Astrocyte (in vitro differentiated cells and primary cell): Measurements from ENCODE around the gene CLNS1A. TPM values are rescaled to one million over a fixed set of nuclear protein-coding genes. Genes with fewer than 3 reads are reported as not detected.
"Not testable (repeated sequence)": the region's sequence is repeated elsewhere in the genome, so short reads cannot be mapped to it uniquely, and the experiment has no call there.

ENCODE experiments used
- DNase-seq: peaks from one replicate; pipeline ENCODE4 v3.0.0-alpha.2; 2010; ENCODE audit warnings: low read depth
- FAIRE-seq: peaks from 2 replicates; lab custom pipeline; 2011; peaks lifted over from hg19 to GRCh38; lab: Jason Lieb, UNC
- H2AFZ ChIP-seq: 2 replicates; pipeline ENCODE4 v1.6.0; 2012; ENCODE audit warnings: low read depth, low read length, inconsistent platforms
- H3K27ac ChIP-seq: 2 replicates; pipeline ENCODE4 v1.5.1; 2011; ENCODE audit warnings: low read depth, low read length, inconsistent platforms
- H3K27me3 ChIP-seq: 2 replicates; pipeline ENCODE4 v1.6.0; 2011; ENCODE audit warnings: low read length, inconsistent platforms; ENCODE audit not compliant: insufficient read depth
- H3K36me3 ChIP-seq: 2 replicates; pipeline ENCODE4 v1.5.1; 2011; ENCODE audit warnings: low read length, inconsistent platforms; ENCODE audit not compliant: insufficient read depth
- H3K4me1 ChIP-seq: 2 replicates; pipeline ENCODE4 v1.5.1; 2011; ENCODE audit warnings: low read length, inconsistent platforms; ENCODE audit not compliant: insufficient read depth
- H3K4me2 ChIP-seq: 2 replicates; pipeline ENCODE4 v1.6.0; 2012; ENCODE audit warnings: low read length, inconsistent platforms
- H3K4me3 ChIP-seq: 2 replicates; pipeline ENCODE4 v1.5.1; 2011; ENCODE audit warnings: low read depth, mild to moderate bottlenecking, low read length, inconsistent platforms; ENCODE audit not compliant: insufficient read depth
- H3K79me2 ChIP-seq: 2 replicates; pipeline ENCODE4 v1.6.0; 2012; ENCODE audit warnings: mild to moderate bottlenecking, low read length, inconsistent platforms; ENCODE audit not compliant: insufficient read depth
- H3K9ac ChIP-seq: 2 replicates; pipeline ENCODE4 v1.6.0; 2012; ENCODE audit warnings: mild to moderate bottlenecking, low read length, inconsistent platforms
- H3K9me3 ChIP-seq: 2 replicates; pipeline ENCODE4 v1.5.1; 2012; ENCODE audit warnings: low read depth, mild to moderate bottlenecking, low read length, inconsistent platforms; ENCODE audit not compliant: insufficient read depth
- H4K20me1 ChIP-seq: 2 replicates; pipeline ENCODE4 v1.6.0; 2012; ENCODE audit warnings: low read length, inconsistent platforms; ENCODE audit not compliant: insufficient read depth
- H3K27ac Mint-ChIP-seq: one replicate; pipeline ENCODE4 v1.8.0; 2021; ENCODE audit warnings: mild to moderate bottlenecking, mixed read lengths; ENCODE audit not compliant: unreplicated experiment
- H3K27me3 Mint-ChIP-seq: one replicate; pipeline ENCODE4 v1.8.0; 2021; ENCODE audit warnings: low read depth, mixed read lengths; ENCODE audit not compliant: unreplicated experiment
- H3K36me3 Mint-ChIP-seq: one replicate; pipeline ENCODE4 v1.8.0; 2021; ENCODE audit warnings: low read depth, mixed read lengths; ENCODE audit not compliant: unreplicated experiment
- H3K4me1 Mint-ChIP-seq: one replicate; pipeline ENCODE4 v1.8.0; 2021; ENCODE audit warnings: low read depth, mixed read lengths; ENCODE audit not compliant: unreplicated experiment
- H3K4me3 Mint-ChIP-seq: one replicate; pipeline ENCODE4 v1.8.0; 2021; ENCODE audit warnings: mild to moderate bottlenecking, moderate library complexity, mixed read lengths; ENCODE audit not compliant: unreplicated experiment
- H3K9me3 Mint-ChIP-seq: one replicate; pipeline ENCODE4 v1.8.0; 2021; ENCODE audit warnings: mild to moderate bottlenecking, mixed read lengths; ENCODE audit not compliant: unreplicated experiment
- EZH2 ChIP-seq: IDR thresholded peaks from 2 replicates; pipeline ENCODE4 v1.6.1; 2012; ENCODE audit warnings: mild to moderate bottlenecking, low read length, inconsistent platforms; ENCODE audit not compliant: insufficient read depth
- total RNA-seq: library from RNA; stranded (reverse); gene quantifications from 2 replicates; pipeline ENCODE4 v1.2.1, GENCODE V29; 2021
- TF ChIP-seq, protein P1 (sequence below): IDR thresholded peaks from 2 replicates; pipeline ENCODE4 v1.5.1; 2011; ENCODE audit warnings: low read depth, mild to moderate bottlenecking, inconsistent platforms, low read length, moderate library complexity; ENCODE audit not compliant: insufficient read depth

Gene CLNS1A
- total RNA-seq, 1 donor from 2014 or later = 104 TPM

DNA sequence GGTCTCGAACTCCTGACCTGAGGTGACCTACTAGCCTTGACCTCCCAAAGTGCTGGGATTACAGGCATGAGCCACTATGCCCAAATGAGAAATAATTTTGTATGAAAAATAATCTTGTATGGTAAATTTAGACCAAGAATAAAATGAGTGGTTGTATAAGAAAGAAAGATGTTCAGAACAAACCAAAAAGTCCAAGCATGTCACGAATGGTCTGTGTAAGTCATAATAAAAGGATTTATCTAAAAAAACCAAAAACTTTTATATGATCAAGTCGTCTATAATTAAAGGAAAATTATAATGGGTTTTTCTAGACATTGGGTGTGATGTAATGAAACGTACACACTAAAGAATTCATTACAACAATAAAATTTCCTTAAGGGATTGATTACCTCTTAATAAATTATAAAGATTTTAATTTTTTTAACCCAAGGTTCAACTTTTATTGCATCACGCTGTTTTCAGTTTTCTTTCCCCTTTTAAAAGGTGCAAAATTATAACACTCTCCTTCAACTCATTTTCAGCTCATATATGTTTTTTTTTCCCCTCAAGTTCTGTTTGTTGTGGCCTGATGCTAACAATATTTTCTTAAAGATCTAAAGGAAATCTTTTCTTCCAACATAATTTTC lies 56.8 kb downstream of the CLNS1A start:
- Histone ChIP-seq H3K79me2 (no peaks in the 10 kb centered on the region), H3K4me3 (no peak overlapping the region), H3K27me3 (no peaks in the 10 kb centered on the region), H3K27ac (no peak overlapping the region), H3K9me3 (no peaks in the 10 kb centered on the region), H3K36me3 (no peaks in the 10 kb centered on the region), H3K4me1 (no peaks in the 10 kb centered on the region), H3K4me2 (no peak overlapping the region), H4K20me1 (no peaks in the 10 kb centered on the region), H3K9ac (no peak overlapping the region), H2AFZ (no peak overlapping the region)
- Mint-ChIP-seq H3K36me3 (peaks cover 2% of the 10 kb centered on the region), H3K9me3 (peaks cover 12% of the 10 kb centered on the region), H3K4me1 (no peaks in the 10 kb centered on the region), H3K27me3 (no peaks in the 10 kb centered on the region), H3K4me3 (no peak overlapping the region), H3K27ac (no peak overlapping the region)
- DNase-seq = no peak
- no peak for FAIRE-seq
- TF ChIP-seq, protein P1, sequence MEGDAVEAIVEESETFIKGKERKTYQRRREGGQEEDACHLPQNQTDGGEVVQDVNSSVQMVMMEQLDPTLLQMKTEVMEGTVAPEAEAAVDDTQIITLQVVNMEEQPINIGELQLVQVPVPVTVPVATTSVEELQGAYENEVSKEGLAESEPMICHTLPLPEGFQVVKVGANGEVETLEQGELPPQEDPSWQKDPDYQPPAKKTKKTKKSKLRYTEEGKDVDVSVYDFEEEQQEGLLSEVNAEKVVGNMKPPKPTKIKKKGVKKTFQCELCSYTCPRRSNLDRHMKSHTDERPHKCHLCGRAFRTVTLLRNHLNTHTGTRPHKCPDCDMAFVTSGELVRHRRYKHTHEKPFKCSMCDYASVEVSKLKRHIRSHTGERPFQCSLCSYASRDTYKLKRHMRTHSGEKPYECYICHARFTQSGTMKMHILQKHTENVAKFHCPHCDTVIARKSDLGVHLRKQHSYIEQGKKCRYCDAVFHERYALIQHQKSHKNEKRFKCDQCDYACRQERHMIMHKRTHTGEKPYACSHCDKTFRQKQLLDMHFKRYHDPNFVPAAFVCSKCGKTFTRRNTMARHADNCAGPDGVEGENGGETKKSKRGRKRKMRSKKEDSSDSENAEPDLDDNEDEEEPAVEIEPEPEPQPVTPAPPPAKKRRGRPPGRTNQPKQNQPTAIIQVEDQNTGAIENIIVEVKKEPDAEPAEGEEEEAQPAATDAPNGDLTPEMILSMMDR = no peak
- no peak for TF ChIP-seq EZH2

- H3K4me2 ChIP-seq, H3K9me3 ChIP-seq, H3K4me1 ChIP-seq, H3K27me3 Mint-ChIP-seq, H4K20me1 ChIP-seq, H3K27me3 ChIP-seq, H3K79me2 ChIP-seq, H3K4me3 ChIP-seq, H3K9ac ChIP-seq, H3K9me3 Mint-ChIP-seq, H3K36me3 ChIP-seq, H3K4me1 Mint-ChIP-seq, H3K36me3 Mint-ChIP-seq, H3K27ac ChIP-seq, H3K27ac Mint-ChIP-seq, H3K4me3 Mint-ChIP-seq, H2AFZ ChIP-seq, FAIRE-seq: not testable (repeated sequence)
- peak; percentile 35 for DNase-seq
Measured at GRCh38 chr11:77575428-77575827, 62.2 kb downstream of the CLNS1A start.

GRCh38 chr11:77570896-77571295 lies 66.7 kb downstream of the CLNS1A start:
- H3K36me3 Mint-ChIP-seq, H3K27me3 ChIP-seq, H3K9me3 Mint-ChIP-seq, H3K36me3 ChIP-seq, H4K20me1 ChIP-seq, H2AFZ ChIP-seq, H3K27ac ChIP-seq, H3K27ac Mint-ChIP-seq, H3K4me3 ChIP-seq, H3K79me2 ChIP-seq, H3K9me3 ChIP-seq, H3K27me3 Mint-ChIP-seq, H3K4me3 Mint-ChIP-seq, H3K9ac ChIP-seq, H3K4me2 ChIP-seq, H3K4me1 ChIP-seq: not testable (repeated sequence)
- peak; percentile 29 for DNase-seq
- FAIRE-seq = peak; percentile 29
- peaks cover 12% of the 10 kb centered on the region for H3K4me1 Mint-ChIP-seq
